ENCODE results near the gene CAMSAP2. TPM values are rescaled to one million over a fixed set of nuclear protein-coding genes. Genes with fewer than 3 reads are reported as not detected.

CAMSAP2 gene
- total RNA-seq, 4 donors from 2014 or later: 8.2 to 12.5 (median 9.1) TPM

GRCh38 chr1:200739702-200740570, 1.2 kb downstream of the CAMSAP2 start:
- peak overlapping the region; percentile 92 to 100 (median 98) for H3K27ac ChIP-seq
- no peaks in the 10 kb centered on the region for H3K36me3 ChIP-seq
- H3K4me1 ChIP-seq: peaks cover 0 to 39% (median 17%) of the 10 kb centered on the region in 4 donors
- no peaks in the 10 kb centered on the region for H3K9me3 ChIP-seq
- 4 to 16% methylated on average over 6 to 26 of the region's 26 CpGs for WGBS, 2 donors (ENCODE audit: low coverage in 1 of 2)
- no peak for TF ChIP-seq POLR2AphosphoS5 (IDR thresholded peaks at IDR 0.05)
- TF ChIP-seq POLR2A (IDR thresholded peaks at IDR 0.05): no peak
- TF ChIP-seq CTCF (IDR thresholded peaks at IDR 0.05): no peak
- no peak for TF ChIP-seq EP300 (IDR thresholded peaks at IDR 0.05; ENCODE audit: low read depth)
- in situ Hi-C loops (cut with MboI; ENCODE audit: low pct_ligation_motif_present in 1 of 4, low pct_unique_long_range_greater_than_20kb in 1 of 4, low sequenced_read_pairs in 3 of 4): no loop called here
- H3K27me3 ChIP-seq: no peaks in the 10 kb centered on the region
- peak overlapping the region; percentile 63 to 98 (median 78) for H3K4me3 ChIP-seq
- DNase-seq: peak; percentile 21
- intact Hi-C loops (cut with DNase I; ENCODE audit: low total_unique reads): loop anchor here (1.0 kb wide), 1 partner anchor 71 kb away; the partner anchor contains the start of gene DDX59

GRCh38 chr1:200740571-200741208, 2.0 kb downstream of the CAMSAP2 start:
- peaks cover 0 to 39% (median 17%) of the 10 kb centered on the region in 4 donors for H3K4me1 ChIP-seq
- no peaks in the 10 kb centered on the region for H3K27me3 ChIP-seq
- intact Hi-C loops (cut with DNase I; ENCODE audit: low total_unique reads): no loop called here
- TF ChIP-seq EP300 (IDR thresholded peaks at IDR 0.05; ENCODE audit: low read depth) (no peak), CTCF (IDR thresholded peaks at IDR 0.05) (no peak)
- H3K9me3 ChIP-seq: no peaks in the 10 kb centered on the region
- H3K4me3 ChIP-seq: peak overlapping the region in 3 of 4 donors; percentile 63 to 80 (median 77)
- peak overlapping the region in 1 of 4 donors; percentile 97 for H3K27ac ChIP-seq
- in situ Hi-C loops (cut with MboI; ENCODE audit: low pct_ligation_motif_present in 1 of 4, low pct_unique_long_range_greater_than_20kb in 1 of 4, low sequenced_read_pairs in 3 of 4): no loop called here
- 7 to 18% methylated on average over 3 of the region's 3 CpGs for WGBS, 2 donors (ENCODE audit: low coverage in 1 of 2)
- no peak for DNase-seq
- no peaks in the 10 kb centered on the region for H3K36me3 ChIP-seq

- Histone ChIP-seq H3K36me3 (no peaks in the 10 kb centered on the region), H3K27ac (no peak overlapping the region), H3K4me1 (peaks cover 0 to 39% (median 17%) of the 10 kb centered on the region in 4 donors), H3K9me3 (no peaks in the 10 kb centered on the region), H3K4me3 (peak overlapping the region in 1 of 4 donors; percentile 63), H3K27me3 (no peaks in the 10 kb centered on the region)
- no peak for TF ChIP-seq POLR2AphosphoS5 (IDR thresholded peaks at IDR 0.05)
- no peak for TF ChIP-seq EP300 (IDR thresholded peaks at IDR 0.05; ENCODE audit: low read depth)
- no peak for TF ChIP-seq CTCF (IDR thresholded peaks at IDR 0.05)
- no peak for TF ChIP-seq POLR2A (IDR thresholded peaks at IDR 0.05)
- no peak for DNase-seq
- in situ Hi-C loops (cut with MboI; ENCODE audit: low pct_ligation_motif_present in 1 of 4, low pct_unique_long_range_greater_than_20kb in 1 of 4, low sequenced_read_pairs in 3 of 4): no loop called here
- intact Hi-C loops (cut with DNase I; ENCODE audit: low total_unique reads): no loop called here
- 18 to 38% methylated on average over 2 to 3 of the region's 3 CpGs for whole genome bisulfite sequencing, 2 donors (ENCODE audit: low coverage in 1 of 2)
Observed at GRCh38 chr1:200741551-200742207, 3.0 kb downstream of the CAMSAP2 start.

- H3K27me3 ChIP-seq: no peaks in the 10 kb centered on the region
- WGBS, 2 donors (ENCODE audit: low coverage in 1 of 2): 94 to 100% methylated on average over 1 of the region's 1 CpG
- in situ Hi-C loops (cut with MboI; ENCODE audit: low pct_ligation_motif_present in 1 of 4, low pct_unique_long_range_greater_than_20kb in 1 of 4, low sequenced_read_pairs in 3 of 4): no loop called here
Observed at GRCh38 chr1:200744143-200744542, 5.5 kb downstream of the CAMSAP2 start.

More at GRCh38 chr1:200744143-200744542, 5.5 kb downstream of the CAMSAP2 start:
- TF ChIP-seq POLR2AphosphoS5 (IDR thresholded peaks at IDR 0.05): no peak
- TF ChIP-seq EP300 (IDR thresholded peaks at IDR 0.05; ENCODE audit: low read depth): no peak
- no peak for TF ChIP-seq POLR2A (IDR thresholded peaks at IDR 0.05)
- DNase-seq: no peak
- Histone ChIP-seq H3K27ac (no peak overlapping the region), H3K4me1 (peaks cover 0 to 33% (median 16%) of the 10 kb centered on the region in 4 donors), H3K36me3 (no peaks in the 10 kb centered on the region), H3K9me3 (no peaks in the 10 kb centered on the region), H3K4me3 (no peak overlapping the region)
- intact Hi-C loops (cut with DNase I; ENCODE audit: low total_unique reads): no loop called here
